B cell (primary cell): ENCODE measurements around the gene LRRN2. TPM values are rescaled to one million over a fixed set of nuclear protein-coding genes. Genes with fewer than 3 reads are reported as not detected.

ENCODE experiments used
- ATAC-seq: fragments of 200-7000 bp; cut with Tn5 transposase; one replicate; pipeline ENCODE4 v1.10.0; 2021; ENCODE audit warnings: low read depth, mild to moderate bottlenecking, moderate number of reproducible peaks, moderate library complexity
- CTCF ChIA-PET: fragments of 350-600 bp; sonication (Branson Sonifier 250); formaldehyde crosslinking; loops from one replicate; lab custom pipeline; 2021; ENCODE audit warnings: antibody characterized with exemption, inconsistent platforms; lab: Charles Lee
- POLR2A ChIA-PET: fragments of 350-600 bp; sonication (Branson Sonifier 250); formaldehyde crosslinking; loops from one replicate; lab custom pipeline; 2021; ENCODE audit warnings: antibody characterized with exemption; lab: Charles Lee
- DNase-seq: peaks from one replicate; pipeline ENCODE4 v3.0.0; 2013
- H2AFZ ChIP-seq: 2 replicates; pipeline ENCODE4 v1.6.1; 2012; ENCODE audit warnings: mild to moderate bottlenecking, low read depth, low read length; ENCODE audit not compliant: insufficient read depth, poor library complexity, severe bottlenecking
- H3K27ac ChIP-seq, 2 donors: 1 replicate in 1 of 2; 2 replicates in 1 of 2; pipeline ENCODE4 v1.5.1; 2012 to 2013; ENCODE audit warnings: low read length in 2 of 2, mild to moderate bottlenecking in 2 of 2, moderate library complexity in 1 of 2
- H3K27me3 ChIP-seq, 4 experiments: fragments of 200-600 bp in 1 of 4; sonication (generic) in 1 of 4; replicated peaks in 1 of 4; 1 replicate in 2 of 4; 2 replicates in 2 of 4; pipeline versions ENCODE4 v1.6.1 to v1.7.0; 2013 to 2016; ENCODE audit warnings: low read length in 3 of 4, mild to moderate bottlenecking in 2 of 4, mixed read lengths in 1 of 4, moderate library complexity in 1 of 4; ENCODE audit not compliant: insufficient read depth in 4 of 4, control insufficient read depth in 3 of 4; ENCODE audit errors: control extremely low read depth in 1 of 4
- H3K36me3 ChIP-seq, 2 experiments: replicated peaks in 1 of 2; 1 replicate in 1 of 2; 2 replicates in 1 of 2; pipeline versions ENCODE4 v1.6.1 to v1.7.1; 2013; ENCODE audit warnings: low read length in 1 of 2; ENCODE audit not compliant: insufficient read depth in 2 of 2, control insufficient read depth in 1 of 2; ENCODE audit errors: control extremely low read depth in 1 of 2, extremely low read depth in 1 of 2
- H3K4me1 ChIP-seq, 2 donors: fragments of 200-600 bp in 1 of 2; sonication (generic) in 1 of 2; 1 replicate in 1 of 2; 2 replicates in 1 of 2; pipeline versions ENCODE4 v1.5.1 to v1.6.1; 2013 to 2017; ENCODE audit warnings: low read length in 2 of 2; ENCODE audit not compliant: control insufficient read depth in 2 of 2, insufficient read depth in 2 of 2
- H3K4me2 ChIP-seq: replicated peaks from 2 replicates; pipeline ENCODE3; 2012; ENCODE audit warnings: mild to moderate bottlenecking, low read depth, low read length; ENCODE audit not compliant: poor library complexity, severe bottlenecking
- H3K4me3 ChIP-seq, 5 experiments: fragments of 200-600 bp in 1 of 5; sonication (generic) in 1 of 5; 1 replicate in 3 of 5; 2 replicates in 2 of 5; pipeline versions ENCODE4 v1.5.1 to v1.7.0; 2011 to 2016; ENCODE audit warnings: low read length in 4 of 5, mild to moderate bottlenecking in 4 of 5, low read depth in 2 of 5, control low read depth in 1 of 5, moderate library complexity in 1 of 5; ENCODE audit not compliant: insufficient read depth in 1 of 5; ENCODE audit errors: control extremely low read depth in 1 of 5, extremely low read depth in 1 of 5
- H3K79me2 ChIP-seq: fragments of 200-600 bp; sonication (generic); one replicate; pipeline ENCODE4 v1.6.0; 2016; ENCODE audit warnings: low read length; ENCODE audit not compliant: control insufficient read depth, insufficient read depth
- H3K9ac ChIP-seq: fragments of 200-600 bp; sonication (generic); 2 replicates; pipeline ENCODE4 v1.6.1; 2017; ENCODE audit warnings: mild to moderate bottlenecking, low read length, moderate library complexity
- H3K9me3 ChIP-seq, 3 donors: one replicate each; pipeline versions ENCODE4 v1.6.1 to v1.7.1; 2013; ENCODE audit warnings: low read length in 2 of 3; ENCODE audit not compliant: control insufficient read depth in 2 of 3, insufficient read depth in 1 of 3; ENCODE audit errors: control extremely low read depth in 1 of 3
- H4K20me1 ChIP-seq: 2 replicates; pipeline ENCODE4 v1.6.0; 2012; ENCODE audit warnings: mild to moderate bottlenecking, low read length; ENCODE audit not compliant: insufficient read depth, control insufficient read depth, poor library complexity, severe bottlenecking
- H3K27ac Mint-ChIP-seq: one replicate; pipeline ENCODE4 v1.8.0; 2021; ENCODE audit warnings: mixed read lengths
- H3K27me3 Mint-ChIP-seq: one replicate; pipeline ENCODE4 v1.8.0; 2021; ENCODE audit warnings: mixed read lengths
- H3K4me1 Mint-ChIP-seq: one replicate; pipeline ENCODE4 v1.8.0; 2021; ENCODE audit warnings: mixed read lengths
- H3K4me3 Mint-ChIP-seq: one replicate; pipeline ENCODE4 v1.8.0; 2021; ENCODE audit warnings: mixed read lengths
- H3K9me3 Mint-ChIP-seq: one replicate; pipeline ENCODE4 v1.8.0; 2022; ENCODE audit warnings: mixed read lengths; ENCODE audit not compliant: insufficient read depth
- CTCF ChIP-seq: fragments of 200-600 bp; IDR thresholded peaks from one replicate; pipeline ENCODE4 v1.8.0; 2022; ENCODE audit warnings: antibody characterized with exemption, mild to moderate bottlenecking
- EZH2 ChIP-seq: IDR thresholded peaks from 2 replicates; pipeline ENCODE4 v1.6.1; 2012; ENCODE audit warnings: borderline replicate concordance, low read depth, mild to moderate bottlenecking, moderate library complexity, low read length; ENCODE audit not compliant: insufficient read depth, poor library complexity, severe bottlenecking
- WGBS: methylation state at CpG from one replicate; pipeline ENCODE4 v1.1.5; 2013; ENCODE audit warnings: missing lambda C conversion rate; ENCODE audit not compliant: insufficient coverage; 5-methylcytosine and 5-hydroxymethylcytosine counted together
- intact Hi-C: fragments of 100-400 bp; cut with micrococcal nuclease; formaldehyde crosslinking; loops from one replicate; pipeline ENCODE4 v1.10.0; 2022
- polyA plus RNA-seq: library from polyadenylated mRNA; depleted of rRNA; stranded (reverse); fragments of >200 nt; gene quantifications from 2 replicates; pipeline ENCODE4 v1.2.3, GENCODE V29; 2012
- total RNA-seq, 2 donors: library from RNA; stranded (reverse); fragments of 120-200 nt in 1 of 2; gene quantifications; 1 replicate in 1 of 2; 2 replicates in 1 of 2; pipeline versions ENCODE4 v1.2.3 to v1.2.4, GENCODE V29; 2013 to 2022

Gene LRRN2
- total and polyA plus RNA-seq, 2 donors (not counting 1 experiment from before 2014, with no cell fraction given) = not detected

- no peak for ATAC-seq
- Histone ChIP-seq H4K20me1 (no peaks in the 10 kb centered on the region), H3K27me3 (peaks cover 0 to 14% (median under 1%) of the 10 kb centered on the region in 4 experiments), H3K9me3 (peaks cover 0 to 5% (median 0%) of the 10 kb centered on the region in 3 donors), H3K79me2 (no peaks in the 10 kb centered on the region), H3K4me1 (no peaks in the 10 kb centered on the region), H3K9ac (no peak overlapping the region), H2AFZ (no peak overlapping the region), H3K4me3 (no peak overlapping the region), H3K4me2 (no peak overlapping the region), H3K36me3 (no peaks in the 10 kb centered on the region), H3K27ac (no peak overlapping the region)
- DNase-seq = no peak
- H3K27me3 Mint-ChIP-seq = peaks cover 18% of the 10 kb centered on the region
- ChIA-PET POLR2A (no interaction called here), CTCF (no interaction called here)
- H3K4me1 Mint-ChIP-seq = no peaks in the 10 kb centered on the region
- H3K27ac Mint-ChIP-seq = no peak overlapping the region
- H3K4me3 Mint-ChIP-seq = no peak overlapping the region
- TF ChIP-seq EZH2 (no peak), CTCF (no peak)
- H3K9me3 Mint-ChIP-seq = no peaks in the 10 kb centered on the region
- intact Hi-C loops = no loop called here
- 94% methylated on average over 6 of the region's 6 CpGs for WGBS
Measured at GRCh38 chr1:204643503-204643902, 42.0 kb downstream of the LRRN2 start.

DNA sequence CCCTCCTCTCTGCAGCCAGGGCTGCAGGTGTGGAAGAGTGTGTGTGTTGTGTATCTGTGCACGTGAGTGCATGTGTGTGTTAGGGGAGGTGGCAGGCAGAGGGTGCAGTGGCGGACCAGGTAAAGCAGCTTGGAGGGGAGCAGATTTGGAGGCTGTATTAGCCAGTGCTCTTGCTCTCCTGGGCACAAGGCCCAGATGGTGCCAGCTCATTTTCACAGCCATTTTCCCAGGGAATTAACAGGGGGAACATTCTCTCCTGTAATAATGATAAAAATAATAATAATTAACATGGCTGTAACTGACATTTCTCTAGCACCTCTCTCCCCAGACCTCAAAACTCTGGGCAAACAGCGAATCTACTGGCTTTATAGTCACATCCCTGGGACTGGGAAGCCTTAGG is 43.6 kb downstream of the LRRN2 start:
- Histone ChIP-seq H3K9ac (no peak overlapping the region), H3K9me3 (peaks cover 0 to 5% (median 0%) of the 10 kb centered on the region in 3 donors), H3K4me1 (no peaks in the 10 kb centered on the region), H3K27me3 (peaks cover 0 to 14% (median under 1%) of the 10 kb centered on the region in 4 experiments), H3K36me3 (no peaks in the 10 kb centered on the region), H3K27ac (no peak overlapping the region), H4K20me1 (no peaks in the 10 kb centered on the region), H3K4me3 (no peak overlapping the region), H3K79me2 (no peaks in the 10 kb centered on the region), H2AFZ (no peak overlapping the region), H3K4me2 (no peak overlapping the region)
- 100% methylated on average over 3 of the region's 3 CpGs for WGBS
- DNase-seq (no peak), ATAC-seq (no peak)
- Mint-ChIP-seq H3K27ac (no peak overlapping the region), H3K4me3 (no peak overlapping the region), H3K27me3 (peaks cover 22% of the 10 kb centered on the region), H3K4me1 (no peaks in the 10 kb centered on the region), H3K9me3 (no peaks in the 10 kb centered on the region)
- ChIA-PET POLR2A (no interaction called here), CTCF (interaction anchor here (0.9 kb wide), 1 partner anchor 77 kb away, joined by 3 read pairs; no protein-coding TSS in a partner anchor)
- intact Hi-C loops = no loop called here
- TF ChIP-seq CTCF (no peak), EZH2 (no peak)
